Measurements from ENCODE around the gene CDYL. TPM values are rescaled to one million over a fixed set of nuclear protein-coding genes. Genes with fewer than 3 reads are reported as not detected.
"Not testable (repeated sequence)": the region's sequence is repeated elsewhere in the genome, so short reads cannot be mapped to it uniquely, and the experiment has no call there.

CDYL gene
- total RNA-seq, 1 experiment from 2014 or later = 4.2 TPM

- H3K4me3 ChIP-seq (ENCODE audit: low read length) = no peak overlapping the region
- H3K4me1 ChIP-seq (ENCODE audit: low read length) = no peaks in the 10 kb centered on the region
- no peaks in the 10 kb centered on the region for H3K36me3 ChIP-seq (ENCODE audit: insufficient read depth, low read length)
- H3K9ac ChIP-seq (ENCODE audit: low read length) = no peak overlapping the region
- no peaks in the 10 kb centered on the region for H3K9me2 ChIP-seq (replicated peaks; ENCODE audit: insufficient read depth, low read length)
- H3K9me3 ChIP-seq (ENCODE audit: low read length) = no peaks in the 10 kb centered on the region
- no peak overlapping the region for H3K4me2 ChIP-seq (ENCODE audit: low read depth, low read length, poor library complexity, severe bottlenecking)
- no peak overlapping the region for H2AFZ ChIP-seq (ENCODE audit: low read length)
- no peak overlapping the region for H3K27ac ChIP-seq (ENCODE audit: low read length)
- H3K27me3 ChIP-seq (ENCODE audit: low read length) = 0 out of 2 replicates have a peak, but pooled peaks cover 3% of the 10 kb centered on the region
- H4K20me1 ChIP-seq (ENCODE audit: insufficient read depth, low read depth, low read length) = peaks cover 12% of the 10 kb centered on the region; the same call in 1 of the 2 replicates
- DNase-seq = no peak
- no peaks in the 10 kb centered on the region for H3K79me2 ChIP-seq (ENCODE audit: low read length)
These were observed 42.2 kb downstream of the CDYL start for GRCh38 chr6:4818272-4818938.

DNA sequence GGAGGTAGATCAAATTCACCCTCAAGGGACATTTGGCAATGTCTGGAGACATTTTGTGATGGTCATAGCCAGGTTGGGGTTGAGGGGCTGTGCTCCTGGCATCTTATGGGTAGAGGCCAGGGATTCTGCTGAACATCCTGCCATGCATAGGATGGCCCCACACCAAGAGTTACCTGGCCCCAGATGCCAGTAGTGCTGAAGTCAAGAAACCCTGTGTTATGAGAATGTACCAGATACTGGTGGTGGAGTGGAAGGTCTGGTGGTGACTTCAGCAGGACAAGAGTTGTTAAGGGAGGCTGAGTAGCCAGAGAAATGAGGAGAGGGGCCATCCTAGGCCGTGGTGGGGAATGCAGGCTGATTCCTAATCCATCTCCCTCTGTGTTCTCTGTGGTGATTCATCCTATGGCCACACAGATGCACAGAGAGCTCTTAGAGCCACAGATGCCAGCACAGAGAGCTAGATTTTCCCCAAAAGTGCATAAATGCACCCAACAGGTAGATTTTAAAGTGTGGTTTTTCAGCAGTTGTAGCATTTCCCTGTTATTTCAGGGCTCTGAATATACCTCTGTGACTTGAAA is 43.6 kb downstream of the CDYL start:
- no peak overlapping the region for H3K9ac ChIP-seq (ENCODE audit: low read length)
- 0 out of 2 replicates have a peak, but pooled peaks cover 2% of the 10 kb centered on the region for H3K27me3 ChIP-seq (ENCODE audit: low read length)
- no peaks in the 10 kb centered on the region for H3K9me2 ChIP-seq (replicated peaks; ENCODE audit: insufficient read depth, low read length)
- H4K20me1 ChIP-seq (ENCODE audit: insufficient read depth, low read depth, low read length) = peaks cover 10% of the 10 kb centered on the region; the same call in 1 of the 2 replicates
- H3K79me2 ChIP-seq (ENCODE audit: low read length) = no peaks in the 10 kb centered on the region
- no peak overlapping the region for H3K27ac ChIP-seq (ENCODE audit: low read length)
- DNase-seq = no peak
- no peaks in the 10 kb centered on the region for H3K36me3 ChIP-seq (ENCODE audit: insufficient read depth, low read length)
- no peak overlapping the region for H2AFZ ChIP-seq (ENCODE audit: low read length)
- no peak overlapping the region for H3K4me2 ChIP-seq (ENCODE audit: low read depth, low read length, poor library complexity, severe bottlenecking)
- no peaks in the 10 kb centered on the region for H3K9me3 ChIP-seq (ENCODE audit: low read length)
- no peaks in the 10 kb centered on the region for H3K4me1 ChIP-seq (ENCODE audit: low read length)
- no peak overlapping the region for H3K4me3 ChIP-seq (ENCODE audit: low read length)

GRCh38 chr6:4820704-4821276 is 44.6 kb downstream of the CDYL start:
- Histone ChIP-seq H3K4me2 (ENCODE audit: low read depth, low read length, poor library complexity, severe bottlenecking) (no peak overlapping the region), H3K4me1 (ENCODE audit: low read length) (no peaks in the 10 kb centered on the region), H4K20me1 (ENCODE audit: insufficient read depth, low read depth, low read length) (peaks cover 4% of the 10 kb centered on the region; the same call in 1 of the 2 replicates), H3K27me3 (ENCODE audit: low read length) (no peaks in the 10 kb centered on the region), H3K9me2 (replicated peaks; ENCODE audit: insufficient read depth, low read length) (no peaks in the 10 kb centered on the region), H3K27ac (ENCODE audit: low read length) (no peak overlapping the region), H3K36me3 (ENCODE audit: insufficient read depth, low read length) (no peaks in the 10 kb centered on the region), H2AFZ (ENCODE audit: low read length) (no peak overlapping the region), H3K4me3 (ENCODE audit: low read length) (no peak overlapping the region), H3K9me3 (ENCODE audit: low read length) (no peaks in the 10 kb centered on the region), H3K79me2 (ENCODE audit: low read length) (no peaks in the 10 kb centered on the region), H3K9ac (ENCODE audit: low read length) (no peak overlapping the region)
- no peak for DNase-seq

- Histone ChIP-seq H3K27ac (ENCODE audit: low read length) (no peak overlapping the region), H3K9ac (ENCODE audit: low read length) (no peak overlapping the region), H3K36me3 (ENCODE audit: insufficient read depth, low read length) (no peaks in the 10 kb centered on the region), H3K4me3 (ENCODE audit: low read length) (no peak overlapping the region), H3K4me2 (ENCODE audit: low read depth, low read length, poor library complexity, severe bottlenecking) (no peak overlapping the region), H3K4me1 (ENCODE audit: low read length) (no peaks in the 10 kb centered on the region), H3K9me3 (ENCODE audit: low read length) (peaks cover 1% of the 10 kb centered on the region; the same call in 1 of the 2 replicates), H3K79me2 (ENCODE audit: low read length) (no peaks in the 10 kb centered on the region), H2AFZ (ENCODE audit: low read length) (no peak overlapping the region), H3K27me3 (ENCODE audit: low read length) (no peaks in the 10 kb centered on the region), H3K9me2 (replicated peaks; ENCODE audit: insufficient read depth, low read length) (no peaks in the 10 kb centered on the region), H4K20me1 (ENCODE audit: insufficient read depth, low read depth, low read length) (peaks cover 4% of the 10 kb centered on the region; the same call in 1 of the 2 replicates)
- no peak for DNase-seq
These were observed 46.3 kb downstream of the CDYL start for GRCh38 chr6:4822476-4822875.

- Histone ChIP-seq H3K36me3 (ENCODE audit: insufficient read depth, low read length) (no peaks in the 10 kb centered on the region), H3K27me3 (ENCODE audit: low read length) (no peaks in the 10 kb centered on the region), H4K20me1 (ENCODE audit: insufficient read depth, low read depth, low read length) (no peaks in the 10 kb centered on the region), H3K9me3 (ENCODE audit: low read length) (peaks cover 25% of the 10 kb centered on the region), H3K9ac (ENCODE audit: low read length) (no peak overlapping the region), H3K9me2 (replicated peaks; ENCODE audit: insufficient read depth, low read length) (no peaks in the 10 kb centered on the region), H3K4me3 (ENCODE audit: low read length) (no peak overlapping the region), H2AFZ (ENCODE audit: low read length) (no peak overlapping the region), H3K4me1 (ENCODE audit: low read length) (no peaks in the 10 kb centered on the region), H3K79me2 (ENCODE audit: low read length) (no peaks in the 10 kb centered on the region), H3K27ac (ENCODE audit: low read length) (no peak overlapping the region), H3K4me2 (ENCODE audit: low read depth, low read length, poor library complexity, severe bottlenecking) (no peak overlapping the region)
- DNase-seq = no peak
These were observed 52.0 kb downstream of the CDYL start for GRCh38 chr6:4828187-4828698.

DNA sequence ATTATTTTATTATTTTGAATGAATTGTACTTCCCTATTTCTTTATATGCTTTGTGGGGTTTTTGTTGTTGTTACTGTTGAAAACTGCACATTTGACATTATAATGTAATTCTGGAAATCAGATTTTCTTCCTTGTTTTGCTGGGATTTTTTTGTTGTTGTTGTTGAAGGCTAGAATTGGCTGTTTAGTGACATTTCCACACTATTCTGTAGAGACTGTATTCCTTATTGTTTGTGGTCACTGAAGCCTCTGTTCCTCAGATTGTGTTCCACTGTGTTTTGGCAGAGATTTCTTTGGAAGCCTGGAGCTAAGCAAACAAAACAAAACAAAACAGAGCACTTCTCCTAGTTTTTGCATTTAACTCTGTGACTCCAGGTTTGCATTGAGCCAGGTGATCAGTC is 52.9 kb downstream of the CDYL start:
- Histone ChIP-seq H3K27me3 (ENCODE audit: low read length) (no peaks in the 10 kb centered on the region), H3K36me3 (ENCODE audit: insufficient read depth, low read length) (no peaks in the 10 kb centered on the region), H3K9me2 (replicated peaks; ENCODE audit: insufficient read depth, low read length) (no peaks in the 10 kb centered on the region), H3K9ac (ENCODE audit: low read length) (no peak overlapping the region), H4K20me1 (ENCODE audit: insufficient read depth, low read depth, low read length) (no peaks in the 10 kb centered on the region), H3K4me1 (ENCODE audit: low read length) (no peaks in the 10 kb centered on the region), H3K9me3 (ENCODE audit: low read length) (peaks cover 25% of the 10 kb centered on the region), H3K27ac (ENCODE audit: low read length) (no peak overlapping the region), H2AFZ (ENCODE audit: low read length) (no peak overlapping the region), H3K4me2 (ENCODE audit: low read depth, low read length, poor library complexity, severe bottlenecking) (no peak overlapping the region), H3K4me3 (ENCODE audit: low read length) (no peak overlapping the region), H3K79me2 (ENCODE audit: low read length) (no peaks in the 10 kb centered on the region)
- no peak for DNase-seq

DNA sequence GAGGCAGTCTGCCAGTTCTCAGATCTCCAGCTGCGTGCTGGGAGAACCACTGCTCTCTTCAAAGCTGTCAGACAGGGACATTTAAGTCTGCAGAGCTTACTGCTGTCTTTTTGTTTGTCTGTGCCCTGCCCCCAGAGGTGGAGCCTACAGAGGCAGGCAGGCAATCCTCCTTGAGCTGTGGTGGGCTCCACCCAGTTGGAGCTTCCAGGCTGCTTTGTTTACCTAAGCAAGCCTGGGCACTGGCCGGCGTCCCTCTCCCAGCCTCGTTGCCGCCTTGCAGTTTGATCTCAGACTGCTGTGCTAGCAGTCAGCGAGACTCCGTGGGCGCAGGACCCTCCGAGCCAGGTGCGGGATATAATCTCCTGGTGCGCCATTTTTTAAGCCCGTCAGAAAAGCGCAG is 59.3 kb downstream of the CDYL start:
- H3K4me1 ChIP-seq (ENCODE audit: low read length); H3K9me3 ChIP-seq (ENCODE audit: low read length); H3K9ac ChIP-seq (ENCODE audit: low read length); H2AFZ ChIP-seq (ENCODE audit: low read length); H3K4me2 ChIP-seq (ENCODE audit: low read depth, low read length, poor library complexity, severe bottlenecking); H3K4me3 ChIP-seq (ENCODE audit: low read length); H3K27me3 ChIP-seq (ENCODE audit: low read length); H3K9me2 ChIP-seq (replicated peaks; ENCODE audit: insufficient read depth, low read length); H3K27ac ChIP-seq (ENCODE audit: low read length); H3K79me2 ChIP-seq (ENCODE audit: low read length); H3K36me3 ChIP-seq (ENCODE audit: insufficient read depth, low read length); H4K20me1 ChIP-seq (ENCODE audit: insufficient read depth, low read depth, low read length); DNase-seq: not testable (repeated sequence)

DNA sequence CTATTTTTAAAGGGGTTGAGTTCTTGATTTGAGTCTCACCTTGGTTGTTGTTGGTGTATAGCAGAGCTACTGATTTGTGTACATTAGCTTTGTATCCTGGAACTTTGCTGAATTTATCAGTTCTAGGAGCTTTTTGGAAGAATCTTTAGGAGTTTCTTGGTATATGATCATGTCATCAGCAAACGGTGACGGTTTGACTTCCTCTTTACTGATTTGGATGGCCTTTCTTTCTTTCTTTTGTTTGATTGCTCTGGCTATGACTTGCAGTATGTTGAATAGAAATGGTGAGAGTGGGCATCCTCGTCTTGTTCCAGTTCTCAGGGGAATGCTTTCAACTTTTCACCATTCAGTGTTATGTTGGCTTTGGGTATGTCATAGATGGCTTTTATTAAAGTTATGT is 64.0 kb downstream of the CDYL start:
- no peak overlapping the region for H3K4me3 ChIP-seq (ENCODE audit: low read length)
- no peak overlapping the region for H2AFZ ChIP-seq (ENCODE audit: low read length)
- H3K27me3 ChIP-seq (ENCODE audit: low read length) = no peaks in the 10 kb centered on the region
- H3K9ac ChIP-seq (ENCODE audit: low read length) = no peak overlapping the region
- H3K36me3 ChIP-seq (ENCODE audit: insufficient read depth, low read length) = no peaks in the 10 kb centered on the region
- H3K9me2 ChIP-seq (replicated peaks; ENCODE audit: insufficient read depth, low read length) = no peaks in the 10 kb centered on the region
- no peak overlapping the region for H3K4me2 ChIP-seq (ENCODE audit: low read depth, low read length, poor library complexity, severe bottlenecking)
- no peak for DNase-seq
- peaks cover 3% of the 10 kb centered on the region for H3K9me3 ChIP-seq (ENCODE audit: low read length)
- no peaks in the 10 kb centered on the region for H3K79me2 ChIP-seq (ENCODE audit: low read length)
- H4K20me1 ChIP-seq (ENCODE audit: insufficient read depth, low read depth, low read length) = no peaks in the 10 kb centered on the region
- H3K4me1 ChIP-seq (ENCODE audit: low read length) = no peaks in the 10 kb centered on the region
- H3K27ac ChIP-seq (ENCODE audit: low read length) = no peak overlapping the region
